SHP77 (cell line): Measurements from ENCODE around the gene NLRP9.

Experiments used
- DNase-seq, 2 experiments: peaks; one replicate each; lab custom pipeline; 2025; lab: John Stamatoyannopoulos, UW

The NLRP9 gene

DNA sequence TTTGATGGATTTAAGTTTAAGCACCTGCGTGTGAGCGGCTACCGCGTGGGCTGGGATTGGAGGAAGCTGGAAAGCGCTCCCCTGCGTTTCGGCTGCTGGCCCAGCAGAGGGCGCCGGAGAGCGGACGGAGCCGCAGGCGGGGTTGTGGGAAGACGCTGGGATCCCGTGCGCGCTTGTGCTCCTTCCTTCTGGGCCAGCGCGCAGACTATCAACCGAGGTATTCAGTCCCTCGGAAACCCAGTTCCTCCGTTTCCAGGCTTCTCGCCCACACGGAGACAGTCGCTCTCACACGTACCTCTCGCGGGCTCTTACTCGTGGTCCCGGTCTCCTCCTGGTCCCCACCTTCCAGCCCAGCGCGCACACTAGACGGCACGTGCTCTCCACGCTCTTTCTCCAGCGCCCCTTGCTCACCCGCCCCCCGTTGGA lies 34.4 kb downstream of the NLRP9 start:
- DNase-seq, result no peak

DNA sequence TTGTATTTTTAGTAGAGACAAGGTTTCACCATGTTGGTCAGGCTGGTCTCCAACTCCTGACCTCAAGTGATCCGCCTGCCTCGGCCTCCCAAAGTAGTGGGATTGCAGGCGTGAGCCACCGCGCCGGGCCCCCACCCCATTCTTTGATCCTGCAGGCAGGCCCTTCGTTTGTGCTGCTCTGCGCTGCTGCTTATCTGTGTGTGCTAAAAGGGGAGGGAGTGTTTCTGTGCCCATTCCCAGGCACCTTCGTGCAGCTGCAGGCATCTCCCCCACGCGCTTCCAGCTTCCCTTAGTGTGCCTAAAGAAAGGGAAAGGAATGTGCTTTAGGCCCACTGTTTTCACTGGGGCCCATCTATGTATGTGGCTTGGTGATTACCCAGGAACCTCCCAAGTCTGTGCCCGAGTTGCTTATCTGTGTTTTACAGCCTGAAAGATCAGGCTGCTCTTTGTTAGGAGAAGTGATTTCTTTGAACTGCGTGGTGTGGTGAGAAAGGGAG lies 36.0 kb downstream of the NLRP9 start:
- DNase-seq, result no peak

DNA sequence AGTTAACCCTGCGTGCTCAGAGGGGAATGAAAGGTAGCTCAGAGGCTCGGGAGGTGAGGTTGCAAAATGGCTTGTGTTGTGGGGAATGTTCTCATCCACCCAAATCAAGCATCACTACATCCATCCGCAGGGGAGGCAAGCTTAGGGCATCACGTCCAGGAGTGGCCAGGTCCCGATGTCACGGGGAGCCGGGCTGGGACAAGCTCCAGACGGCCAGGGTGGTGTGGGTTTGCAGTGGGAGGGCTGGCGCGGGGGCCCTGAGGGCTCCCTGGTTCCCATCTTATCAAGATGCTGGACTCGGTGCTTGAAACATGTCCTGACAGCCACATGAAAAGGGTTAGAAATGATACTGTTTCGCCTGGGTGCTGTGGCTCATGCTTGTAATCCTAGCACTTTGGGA lies 37.4 kb downstream of the NLRP9 start:
- DNase-seq, result no peak

DNA sequence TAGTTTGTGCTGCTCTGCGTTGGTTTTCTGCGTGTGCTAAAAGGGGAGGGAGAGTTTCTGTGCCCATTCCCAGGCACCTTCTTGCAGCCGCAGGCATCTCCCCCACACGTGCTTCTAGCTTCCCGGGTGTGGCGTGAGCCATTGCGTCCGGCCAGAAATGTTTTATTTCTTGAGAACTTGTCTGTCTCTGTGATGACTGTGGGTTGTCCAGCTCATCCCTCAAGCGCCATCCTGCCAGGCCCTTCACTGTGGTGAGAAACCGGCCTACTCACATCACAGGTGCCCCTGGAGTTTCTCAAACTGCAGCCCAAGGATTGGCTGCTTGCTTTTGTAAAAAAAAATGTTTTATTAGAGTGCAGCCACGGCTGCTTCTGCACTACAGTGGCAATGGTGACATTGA lies 39.0 kb downstream of the NLRP9 start:
- no peak for DNase-seq

DNA sequence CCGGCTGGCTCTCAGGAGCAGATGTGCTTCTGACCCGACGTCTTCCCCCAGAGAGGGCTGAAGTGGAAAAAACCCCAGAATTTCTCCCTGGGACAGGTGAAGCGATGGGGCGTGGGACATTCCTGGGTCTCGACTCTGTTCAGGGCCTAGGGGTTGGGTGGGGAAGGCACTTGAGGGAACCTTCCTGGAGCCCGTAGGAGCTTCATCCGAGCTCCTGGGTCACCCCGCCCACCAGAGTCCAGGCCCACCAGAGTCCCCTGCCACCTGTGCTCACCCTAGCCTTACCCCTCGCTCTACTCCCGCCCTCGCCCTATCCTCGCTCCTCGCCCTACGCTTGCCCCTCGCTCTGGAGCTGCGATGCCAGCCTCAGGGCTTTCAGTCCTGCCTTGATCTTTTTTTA lies 39.9 kb downstream of the NLRP9 start:
- DNase-seq, result no peak

DNA sequence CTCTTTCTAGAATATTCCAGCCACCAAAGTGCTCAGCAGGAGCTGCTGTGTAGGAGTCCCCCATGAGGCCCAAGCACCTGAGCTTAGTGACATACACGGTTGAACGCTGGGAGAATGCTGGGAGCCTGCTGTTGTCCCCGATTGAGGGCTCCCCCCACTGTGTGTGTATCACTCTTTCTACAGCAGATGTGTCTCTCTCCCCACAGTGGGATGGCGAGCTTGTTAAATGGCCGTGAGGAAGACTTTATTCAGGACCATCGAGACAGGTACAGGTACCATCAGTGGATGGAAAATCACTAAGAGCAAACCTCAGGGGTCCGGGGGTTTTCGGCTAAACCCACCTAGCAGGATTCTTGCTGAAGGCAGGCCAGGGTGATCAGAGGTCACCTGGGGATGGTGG lies 40.5 kb downstream of the NLRP9 start:
- DNase-seq, result no peak

DNA sequence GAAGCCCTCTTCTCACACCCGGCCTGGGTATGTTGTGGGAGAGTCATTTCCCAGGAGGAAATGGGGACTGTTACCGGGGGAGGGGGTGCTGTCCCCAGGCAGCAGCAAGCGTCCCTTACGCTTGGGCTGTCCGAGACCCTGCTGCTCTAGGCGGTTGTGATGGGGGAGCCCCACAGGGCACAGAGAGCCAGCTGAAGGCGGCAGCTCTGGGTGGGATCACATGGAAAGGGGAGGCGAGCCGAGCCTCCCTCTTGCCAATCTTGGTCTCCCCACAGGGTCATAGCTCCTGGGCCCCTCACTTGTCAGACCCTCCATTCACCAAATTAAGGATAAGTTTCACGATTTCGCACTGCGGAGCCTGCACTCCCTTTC lies 41.1 kb downstream of the NLRP9 start:
- DNase-seq, result no peak

DNA sequence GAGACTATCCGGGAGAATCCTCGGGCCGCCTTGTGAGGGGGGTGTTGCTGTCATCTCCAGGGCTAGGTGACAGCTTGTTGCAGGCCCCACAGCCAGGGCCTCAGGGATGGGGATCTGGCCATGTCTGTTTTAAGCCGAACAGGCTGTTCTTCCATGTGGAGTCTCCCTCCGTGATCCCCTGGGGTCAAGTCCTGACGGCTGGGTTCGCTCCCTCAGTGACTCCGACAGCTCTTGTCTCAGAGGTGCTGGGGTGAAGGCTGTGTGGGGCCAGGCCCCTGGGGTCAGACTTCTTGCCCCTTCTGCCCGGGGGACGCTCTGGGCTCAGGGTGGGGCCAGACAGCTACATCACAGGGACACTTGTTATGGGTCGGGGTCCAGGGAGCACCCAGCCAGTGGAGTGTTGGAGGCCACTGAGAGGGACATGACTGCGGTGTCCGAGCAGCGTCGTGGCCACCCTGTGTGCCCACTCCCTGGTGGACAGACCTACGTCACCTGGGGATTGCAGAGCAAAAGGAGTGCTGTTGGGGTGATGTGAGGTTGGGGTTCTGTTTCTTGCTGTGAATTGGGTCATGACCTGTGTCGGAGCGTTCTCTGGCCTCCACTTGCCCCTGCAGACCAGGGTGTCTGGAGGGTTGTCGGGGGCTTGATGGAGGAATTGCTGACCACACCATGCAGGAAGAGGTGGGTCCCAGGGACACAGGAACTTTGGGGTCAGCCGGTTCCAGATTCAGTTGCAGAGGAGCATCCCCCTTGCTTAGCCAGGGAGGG lies 41.7 kb downstream of the NLRP9 start:
- DNase-seq, result no peak

DNA sequence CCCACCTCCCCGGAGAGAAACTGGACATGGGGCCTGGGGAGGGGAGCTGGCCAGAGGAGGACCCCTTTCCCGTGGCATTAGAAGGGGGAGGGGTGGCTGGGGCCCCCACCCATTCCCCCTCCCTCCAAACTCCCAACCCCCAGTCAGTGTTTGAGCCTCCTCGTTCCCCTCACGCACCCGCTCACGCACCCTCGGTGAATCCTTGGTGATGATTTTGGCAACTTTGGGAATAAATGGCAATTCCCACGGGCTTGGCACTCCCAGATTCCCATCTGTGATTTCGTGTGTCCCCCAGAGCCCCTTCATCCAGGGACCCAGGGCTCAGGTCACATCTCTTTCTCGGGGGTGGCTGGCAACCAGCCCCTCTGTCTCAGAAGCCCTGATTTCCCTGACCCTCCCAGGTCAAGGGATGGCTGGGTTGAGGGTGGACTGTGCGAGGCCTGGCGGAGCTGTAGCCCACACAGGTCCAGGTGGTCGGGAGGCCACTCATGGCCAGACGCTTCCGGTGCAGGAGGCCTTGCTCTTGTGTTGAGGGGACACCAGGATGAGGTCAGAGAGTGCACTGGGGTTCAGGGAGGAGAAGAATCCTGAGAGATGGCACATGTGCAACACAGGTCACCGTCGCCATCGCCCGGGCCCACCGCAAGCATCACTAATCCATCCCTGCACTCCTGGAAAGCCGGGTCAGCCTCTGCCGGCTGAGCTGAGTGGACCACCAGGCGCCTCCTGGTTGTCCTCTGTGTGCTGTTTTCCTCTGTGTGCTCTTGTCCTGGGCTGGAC lies 42.5 kb downstream of the NLRP9 start:
- no peak for DNase-seq

DNA sequence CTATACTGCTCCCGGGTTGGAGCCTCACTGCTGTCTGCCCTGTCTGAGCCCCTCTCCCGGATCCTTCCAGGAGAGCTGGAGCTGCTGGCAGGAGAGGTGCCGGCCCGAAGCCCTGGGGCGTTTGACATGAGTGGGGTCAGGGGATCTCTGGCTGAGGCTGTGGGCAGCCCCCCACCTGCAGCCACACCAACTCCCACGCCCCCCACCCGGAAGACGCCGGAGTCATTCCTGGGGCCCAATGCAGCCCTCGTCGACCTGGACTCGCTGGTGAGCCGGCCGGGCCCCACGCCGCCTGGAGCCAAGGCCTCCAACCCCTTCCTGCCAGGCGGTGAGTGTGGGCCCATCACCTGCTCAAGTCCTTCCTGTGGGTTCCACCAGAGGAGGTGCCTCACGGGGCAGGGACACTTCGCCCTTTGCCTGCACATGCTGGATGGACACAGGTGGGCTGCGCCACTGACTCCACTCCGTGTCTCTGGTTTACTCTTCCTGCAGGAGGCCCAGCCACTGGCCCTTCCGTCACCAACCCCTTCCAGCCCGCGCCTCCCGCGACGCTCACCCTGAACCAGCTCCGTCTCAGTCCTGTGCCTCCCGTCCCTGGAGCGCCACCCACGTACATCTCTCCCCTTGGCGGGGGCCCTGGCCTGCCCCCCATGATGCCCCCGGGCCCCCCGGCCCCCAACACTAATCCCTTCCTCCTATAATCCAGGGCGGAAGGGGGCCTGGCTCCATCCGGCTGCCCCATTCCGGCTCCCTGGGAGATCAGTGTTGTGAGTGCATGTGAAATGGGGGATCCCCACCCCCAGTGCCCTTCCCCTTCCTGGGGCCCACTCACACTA lies 43.3 kb downstream of the NLRP9 start:
- no peak for DNase-seq

DNA sequence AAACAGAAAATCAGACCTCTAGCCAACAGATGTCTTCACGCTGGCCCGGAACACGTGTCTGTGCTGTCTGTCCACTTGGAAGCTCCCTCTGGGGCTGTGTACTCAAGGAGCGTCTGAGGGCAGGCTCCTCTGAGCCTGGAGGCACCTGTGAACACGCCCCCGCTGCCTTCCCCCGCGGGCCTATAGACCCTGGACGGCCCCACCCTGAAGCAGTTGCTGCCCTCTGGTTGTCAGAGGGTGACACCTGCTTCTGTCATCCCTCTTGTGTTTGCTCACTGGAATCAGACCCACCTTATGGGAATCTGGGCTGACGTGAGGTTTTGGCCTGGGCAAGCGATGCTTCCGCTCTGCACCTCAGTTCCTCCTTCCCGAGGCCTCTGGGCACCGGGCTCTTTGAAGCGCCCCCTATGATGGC lies 44.0 kb downstream of the NLRP9 start:
- DNase-seq, result no peak

DNA sequence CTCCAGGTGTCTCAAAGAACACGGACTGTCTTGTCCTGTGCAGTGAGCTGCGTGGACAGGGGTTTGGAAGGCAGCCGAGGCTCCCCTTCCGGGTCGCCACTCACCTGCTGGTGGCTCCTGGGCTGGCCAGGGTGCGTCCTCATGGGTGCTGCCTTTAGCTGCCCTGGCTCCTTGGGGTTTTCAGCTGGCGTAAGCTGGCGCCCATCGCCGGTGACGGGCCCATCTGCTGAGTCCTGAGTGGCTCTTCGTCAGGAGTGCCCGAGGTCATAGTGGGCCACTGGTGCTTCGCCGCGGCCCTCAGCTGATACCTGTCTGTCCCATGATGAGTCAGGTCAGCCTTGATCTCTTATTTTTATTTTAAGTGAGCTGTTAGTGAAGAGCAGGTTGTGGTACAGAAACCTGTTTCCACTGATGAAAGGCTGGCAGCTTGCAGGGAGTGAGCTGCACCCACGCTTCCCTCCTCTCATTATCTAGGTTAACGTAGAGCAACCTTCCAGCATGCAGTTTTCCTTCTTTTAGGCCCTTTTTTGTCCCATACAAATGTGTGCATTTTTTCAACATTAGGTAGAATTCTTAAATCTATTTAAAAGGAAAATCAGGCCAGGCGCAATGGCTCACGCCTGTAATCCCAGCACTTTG lies 44.7 kb downstream of the NLRP9 start:
- no peak for DNase-seq

DNA sequence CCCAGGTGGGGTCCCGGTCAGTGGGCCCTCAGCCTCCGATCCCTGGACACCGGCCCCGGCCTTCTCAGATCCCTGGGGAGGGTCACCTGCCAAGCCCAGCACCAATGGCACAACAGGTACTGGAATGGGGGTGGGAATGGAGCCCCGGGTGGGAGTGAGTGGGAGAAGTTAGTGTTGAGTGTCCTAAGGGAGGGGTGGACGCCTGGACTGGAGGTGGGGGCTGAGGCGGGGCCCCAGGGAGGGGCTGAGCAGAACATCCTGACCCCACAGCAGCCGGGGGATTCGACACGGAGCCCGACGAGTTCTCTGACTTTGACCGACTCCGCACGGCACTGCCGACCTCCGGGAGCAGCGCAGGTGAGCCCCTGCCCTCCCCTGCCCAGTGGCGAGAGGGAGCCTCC lies 45.5 kb downstream of the NLRP9 start:
- no peak for DNase-seq

DNA sequence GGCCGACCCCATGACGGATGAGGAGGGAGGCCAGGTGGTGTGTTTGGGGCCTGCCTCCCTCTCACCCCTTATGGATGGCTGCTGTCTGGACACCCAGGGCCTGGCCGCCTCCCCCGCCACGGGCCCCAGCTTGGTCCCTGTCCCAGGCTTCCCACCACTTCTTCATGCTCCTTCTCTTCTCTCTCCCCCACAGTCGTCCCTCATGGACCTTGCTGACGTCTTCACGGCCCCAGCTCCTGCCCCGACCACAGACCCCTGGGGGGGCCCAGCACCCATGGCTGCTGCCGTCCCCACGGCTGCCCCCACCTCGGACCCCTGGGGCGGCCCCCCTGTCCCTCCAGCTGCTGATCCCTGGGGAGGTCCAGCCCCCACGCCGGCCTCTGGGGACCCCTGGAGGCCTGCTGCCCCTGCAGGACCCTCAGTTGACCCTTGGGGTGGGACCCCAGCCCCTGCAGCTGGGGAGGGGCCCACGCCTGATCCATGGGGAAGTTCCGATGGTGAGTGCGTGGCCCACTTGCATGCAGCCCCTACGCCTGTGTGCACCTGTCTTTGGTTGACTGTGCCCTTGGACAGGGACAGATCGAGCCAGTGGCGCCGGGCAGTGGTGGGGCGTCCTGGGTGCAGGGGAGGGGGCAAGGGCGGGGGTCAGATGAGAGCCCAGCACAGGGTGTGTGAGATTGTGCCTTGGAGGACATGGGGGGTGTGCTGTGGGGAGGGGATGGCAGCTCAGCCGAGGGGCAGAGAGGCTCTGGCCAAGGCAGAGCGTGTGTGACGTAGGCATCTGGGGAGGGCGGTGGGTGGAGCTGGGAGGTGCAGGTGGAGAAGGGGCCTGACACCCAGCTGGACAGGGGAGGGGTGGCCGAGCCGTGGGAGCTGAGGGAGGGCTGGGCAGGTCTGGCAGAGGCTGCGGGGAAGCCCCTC lies 46.4 kb downstream of the NLRP9 start:
- no peak for DNase-seq

DNA sequence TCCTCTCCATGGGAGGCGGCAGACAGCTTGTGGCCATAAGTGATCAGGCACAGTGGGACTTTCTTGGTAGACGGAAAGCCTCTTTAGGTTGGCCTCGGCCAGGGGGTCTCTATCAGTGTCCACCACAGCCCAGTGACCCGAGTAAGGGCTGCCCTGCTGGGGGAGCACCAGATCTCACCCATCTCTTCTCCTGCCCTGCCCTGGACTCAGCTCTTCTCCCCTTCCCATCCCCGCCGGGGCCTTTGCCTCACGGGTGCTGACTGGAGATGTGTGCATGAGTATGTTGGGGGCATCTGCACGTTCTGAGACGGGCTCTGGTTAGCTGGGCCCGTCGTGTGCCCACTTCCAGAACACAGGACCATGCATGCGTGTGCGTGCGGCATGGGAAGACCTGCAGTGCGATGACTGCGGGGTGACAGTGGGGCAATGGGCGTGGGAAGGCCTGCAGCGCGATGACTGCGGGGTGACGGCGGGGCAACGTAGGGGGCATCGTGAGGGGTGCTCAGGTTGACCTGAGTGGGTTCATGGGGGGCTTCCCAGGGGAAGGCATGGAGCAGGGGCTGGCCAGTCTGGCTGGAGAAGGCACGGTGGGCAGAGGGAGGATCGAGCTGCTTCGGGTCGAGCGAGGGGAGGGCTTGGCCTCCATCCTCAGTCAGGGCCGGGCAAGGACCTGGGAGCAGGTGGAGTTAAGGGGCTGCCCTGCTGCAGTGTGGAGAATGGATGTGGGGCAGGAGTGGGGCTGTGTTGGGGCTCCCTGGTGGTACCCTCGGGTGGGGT lies 47.2 kb downstream of the NLRP9 start:
- DNase-seq, result no peak

DNA sequence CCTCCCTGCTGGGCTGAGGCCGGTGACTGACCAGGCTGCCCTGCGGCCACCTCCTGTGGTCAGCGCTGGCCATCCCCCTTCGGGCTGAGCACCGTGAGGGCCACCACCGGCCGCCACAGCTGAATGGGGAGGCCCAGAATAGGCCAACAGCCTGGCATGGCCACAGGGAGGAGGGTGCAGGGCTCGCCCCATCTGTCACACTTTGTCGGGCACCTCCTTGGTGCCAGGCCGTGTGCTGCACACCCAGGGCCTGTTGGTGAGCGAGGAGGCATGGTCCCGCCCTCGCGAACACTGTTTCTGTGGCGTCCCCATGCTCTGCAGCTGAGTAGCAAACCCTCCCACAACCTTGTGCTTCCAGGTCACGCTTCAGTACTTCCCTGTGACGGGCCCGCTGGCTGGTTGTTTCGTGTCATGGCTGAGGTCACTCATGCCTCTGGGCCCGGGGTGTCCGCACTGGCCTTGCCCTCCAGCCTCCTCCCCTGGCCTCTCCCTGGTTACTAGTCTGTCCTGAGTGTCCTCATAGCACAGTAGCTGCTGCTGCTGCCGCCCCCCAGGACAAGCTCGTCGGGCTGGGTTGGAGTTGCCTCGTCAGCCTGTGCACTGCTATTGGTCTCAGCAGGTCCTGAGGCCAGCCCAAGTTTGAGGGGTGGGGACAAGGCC lies 48.0 kb downstream of the NLRP9 start:
- no peak for DNase-seq

DNA sequence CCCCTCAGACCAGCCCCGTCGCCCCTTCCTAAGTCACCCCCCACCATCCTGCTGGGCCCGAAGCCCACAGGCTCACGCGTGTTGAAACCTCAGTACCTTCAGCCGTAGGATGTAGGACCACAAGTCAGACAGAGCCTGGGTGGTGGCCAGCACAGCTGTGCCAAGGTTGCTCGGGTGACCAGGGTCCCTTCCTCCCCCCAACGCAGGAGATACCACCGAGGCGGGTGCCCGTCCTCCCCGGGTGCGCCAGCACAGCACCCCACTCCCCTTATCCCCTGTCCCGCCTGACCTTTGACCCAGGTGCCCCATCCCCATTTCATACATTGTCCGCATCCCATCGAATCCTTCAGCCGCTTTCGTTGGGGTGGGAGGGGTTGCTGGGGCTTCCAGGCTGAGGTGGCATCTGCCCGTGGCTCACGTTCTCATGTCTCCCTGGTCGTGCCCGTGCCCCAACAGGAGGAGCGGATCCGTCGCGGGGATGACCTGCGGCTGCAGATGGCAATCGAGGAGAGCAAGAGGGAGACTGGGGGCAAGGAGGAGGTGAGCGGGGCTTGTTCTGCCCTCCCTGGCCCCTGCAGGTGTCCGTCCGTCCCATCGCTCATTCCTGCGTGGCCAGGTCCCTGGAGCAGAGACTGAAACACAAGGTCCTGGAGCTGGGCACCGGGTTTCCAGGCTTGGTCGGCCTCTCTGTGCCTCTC lies 48.6 kb downstream of the NLRP9 start:
- DNase-seq, result no peak

DNA sequence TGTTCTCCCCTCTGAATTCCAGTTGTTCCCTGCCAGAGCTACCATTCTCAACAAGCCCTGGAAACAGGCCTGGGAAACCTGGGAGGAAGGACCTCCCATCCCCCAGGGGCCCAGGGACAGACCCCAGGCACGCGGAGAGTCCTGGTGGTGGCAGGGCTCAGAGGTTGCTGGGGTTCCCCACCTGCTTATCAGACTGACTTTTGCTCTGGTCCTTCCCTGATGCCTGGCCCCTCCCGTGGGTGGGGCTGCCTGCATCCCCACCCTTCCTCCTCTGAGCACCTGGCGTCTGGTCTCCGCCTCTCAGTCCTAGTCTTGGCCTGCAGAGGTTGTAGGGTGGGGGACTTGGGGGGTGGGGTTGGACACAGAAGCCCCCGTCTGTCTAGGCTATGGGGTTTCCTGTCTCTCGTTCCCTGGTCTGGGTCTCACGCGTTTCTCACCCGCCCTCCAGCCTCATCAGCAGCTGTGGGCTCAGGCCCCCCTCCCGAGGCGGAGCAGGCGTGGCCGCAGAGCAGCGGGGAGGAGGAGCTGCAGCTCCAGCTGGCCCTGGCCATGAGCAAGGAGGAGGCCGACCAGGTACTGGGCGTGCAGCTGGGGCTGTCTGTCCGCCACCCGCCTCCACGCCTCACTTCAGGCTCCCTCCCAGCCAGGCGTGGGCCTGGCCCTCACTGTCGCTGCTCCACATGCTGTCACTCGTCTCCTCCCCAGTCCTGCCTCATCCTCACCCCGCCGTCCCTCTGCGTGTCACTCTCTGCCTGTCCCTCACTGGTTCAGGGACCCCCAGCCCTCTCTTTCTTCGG lies 49.6 kb downstream of the NLRP9 start:
- DNase-seq, result no peak
